ENCODE measurements around the gene LINC00305. TPM values are rescaled to one million over a fixed set of nuclear protein-coding genes. Genes with fewer than 3 reads are reported as not detected.
A peak's percentile ranks its signal among the peaks of the same experiment; 100 is the strongest.

The LINC00305 gene
- polyA plus RNA-seq, 12 donors, result not detected

DNA sequence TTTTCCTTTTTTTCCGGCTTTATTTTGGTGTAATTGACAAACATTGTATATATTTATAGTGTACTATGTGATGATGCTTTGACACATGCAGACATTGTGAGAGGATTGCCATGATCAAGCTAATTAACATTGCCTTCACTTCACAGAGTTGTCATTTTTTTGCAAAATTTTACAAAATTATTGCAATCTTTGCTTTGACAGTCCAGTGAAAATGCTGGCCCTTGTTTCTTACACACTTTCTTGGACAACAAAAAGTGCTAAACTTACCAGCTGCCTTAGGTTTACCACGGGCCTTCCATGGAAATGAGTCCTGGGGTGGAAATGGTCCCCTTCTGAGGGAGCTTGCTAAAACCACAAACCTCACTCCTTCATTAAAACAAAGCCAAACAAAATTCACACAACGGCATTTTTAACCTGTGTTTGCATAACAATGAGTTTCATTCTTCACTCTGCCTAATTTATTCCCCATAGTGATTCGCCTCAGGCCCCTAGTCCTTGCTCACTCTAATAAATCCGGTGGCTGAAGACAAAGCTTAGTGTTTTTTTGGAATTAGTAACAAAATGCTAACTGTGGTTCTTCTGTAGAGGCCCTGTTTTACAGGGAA lies 32.2 kb downstream of the LINC00305 start:
- no peak for DNase-seq

GRCh38 chr18:64115881-64116280 lies 33.0 kb downstream of the LINC00305 start:
- no peak for DNase-seq

DNA sequence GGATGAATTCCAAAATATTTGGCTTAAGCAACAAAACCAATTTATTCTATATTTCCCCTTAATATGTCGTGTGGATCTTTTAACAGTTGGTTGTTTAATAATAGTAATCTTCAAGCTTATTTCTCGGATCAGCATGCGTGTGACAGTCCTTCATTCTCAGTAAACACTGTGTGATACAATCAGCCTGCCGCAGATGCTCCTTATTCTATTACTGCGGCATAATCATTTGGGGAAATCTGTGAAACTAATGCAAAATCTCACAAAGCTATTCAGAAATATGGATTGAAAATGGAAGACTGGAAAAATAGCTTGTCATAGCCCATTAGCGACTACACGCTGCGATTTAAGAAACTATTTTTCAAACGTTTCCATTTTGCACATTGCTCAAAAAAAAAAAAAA lies 36.9 kb downstream of the LINC00305 start:
- no peak for DNase-seq

- no peak for DNase-seq
Observed at GRCh38 chr18:64110692-64111480, 38.0 kb downstream of the LINC00305 start.

- DNase-seq, result no peak
Observed at GRCh38 chr18:64103986-64104385, 44.9 kb downstream of the LINC00305 start.

GRCh38 chr18:64100116-64100922 lies 48.6 kb downstream of the LINC00305 start:
- no peak for DNase-seq

DNA sequence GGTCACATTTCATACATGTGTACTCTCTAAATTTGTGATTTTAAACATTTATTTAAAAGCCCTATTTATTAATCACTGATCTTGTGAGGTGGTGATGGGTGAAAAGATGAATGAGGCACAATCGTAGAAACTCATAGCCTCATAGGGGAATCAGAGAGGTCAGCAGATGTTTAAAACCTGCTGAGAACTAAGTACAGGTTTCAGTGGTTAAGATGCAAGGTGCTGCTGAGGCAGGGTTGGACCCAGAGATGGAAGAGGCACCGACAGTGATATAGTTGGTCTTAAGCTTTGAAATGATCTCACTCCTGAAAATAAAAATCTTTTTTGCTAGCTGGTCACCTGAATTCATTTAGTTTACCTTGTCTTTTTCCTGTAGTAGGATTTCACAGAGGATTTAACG lies 49.6 kb downstream of the LINC00305 start:
- DNase-seq, result no peak

DNA sequence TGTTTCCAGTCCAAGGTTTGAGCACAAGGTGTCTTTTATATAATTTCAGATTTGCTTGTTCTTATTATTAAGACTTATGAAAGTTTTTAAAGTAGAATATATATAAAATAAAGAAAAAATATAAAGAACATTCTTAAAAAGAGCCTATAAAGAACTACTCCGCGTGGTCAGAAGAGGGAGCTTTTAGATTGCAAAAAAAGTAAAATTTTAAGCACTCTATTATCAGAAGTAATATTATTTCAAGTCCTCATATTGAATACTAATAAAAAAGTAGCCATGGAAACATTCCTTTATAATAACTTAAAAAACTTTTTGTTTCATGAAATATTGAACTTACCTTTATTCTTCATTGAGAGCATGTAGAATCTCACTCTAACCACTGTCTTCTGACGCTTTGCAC lies 51.4 kb downstream of the LINC00305 start:
- DNase-seq, result peak; percentile 7

GRCh38 chr18:64095056-64095455 lies 53.8 kb downstream of the LINC00305 start:
- DNase-seq, result no peak

DNA sequence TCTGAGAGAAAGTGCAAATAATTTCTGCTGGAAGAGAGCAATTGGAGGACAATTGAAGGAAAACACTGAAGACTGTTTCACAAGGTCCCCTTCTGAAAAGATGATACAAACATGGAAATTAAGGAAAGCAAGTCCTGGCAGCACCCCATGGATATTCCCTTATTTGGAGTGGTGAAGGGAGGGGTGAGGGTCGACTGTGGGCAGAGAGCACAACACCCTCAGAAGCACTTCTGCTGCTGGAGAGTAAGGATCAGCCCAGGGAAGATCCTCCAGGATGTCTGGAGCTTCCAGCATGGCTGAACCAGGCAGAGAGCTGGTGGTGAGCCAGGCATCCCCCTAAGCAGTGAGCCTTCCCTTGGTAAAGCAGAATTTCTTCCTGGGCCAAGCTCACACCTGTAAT lies 54.7 kb downstream of the LINC00305 start:
- no peak for DNase-seq

- DNase-seq, result no peak
Observed at GRCh38 chr18:64091526-64091925, 57.4 kb downstream of the LINC00305 start.

DNA sequence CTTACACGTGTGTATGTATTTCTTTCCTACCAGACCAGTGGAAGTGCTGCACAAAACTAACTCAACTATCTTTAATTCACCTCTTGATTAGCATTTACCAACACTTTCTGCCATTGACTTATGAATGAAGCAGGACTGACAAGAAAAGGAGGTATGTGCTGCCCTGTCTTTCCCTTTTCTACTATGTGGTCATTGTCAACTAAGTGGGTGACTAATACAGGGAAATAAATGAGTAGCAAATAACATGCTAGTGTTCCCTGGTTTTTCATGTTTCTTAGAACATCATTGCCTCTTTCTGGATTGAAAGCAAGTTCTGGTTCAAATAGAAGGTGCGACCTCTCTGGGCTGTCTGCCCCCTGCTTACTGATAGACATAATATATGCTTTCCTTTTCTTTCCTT lies 58.0 kb downstream of the LINC00305 start:
- DNase-seq, result no peak

GRCh38 chr18:64083916-64084315 lies 65.0 kb downstream of the LINC00305 start:
- no peak for DNase-seq

DNA sequence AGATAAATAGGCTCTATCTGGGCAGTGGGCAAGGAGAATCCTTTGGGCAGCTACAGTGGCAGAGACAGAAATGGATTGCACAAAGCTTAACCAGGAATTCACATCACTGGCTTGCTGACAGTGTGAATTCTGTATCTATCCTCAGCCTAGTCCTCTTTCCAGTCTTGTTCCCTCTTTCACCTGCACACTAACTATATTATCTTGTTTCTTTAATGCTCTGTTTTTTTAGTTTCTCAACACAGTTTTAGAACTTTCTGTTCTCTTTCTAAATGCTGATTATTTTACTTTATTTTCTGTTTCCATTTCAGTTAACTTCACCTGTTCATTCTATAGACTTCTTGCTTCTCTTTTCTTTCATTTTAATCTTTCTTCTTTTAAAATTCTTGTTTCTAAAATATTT lies 66.4 kb downstream of the LINC00305 start:
- DNase-seq, result no peak

GRCh38 chr18:64082054-64082453 lies 66.8 kb downstream of the LINC00305 start:
- DNase-seq, result no peak

- DNase-seq, result no peak
Observed at GRCh38 chr18:64073971-64074370, 74.9 kb downstream of the LINC00305 start.

- DNase-seq, result no peak
Observed at GRCh38 chr18:64055019-64055418, 93.9 kb downstream of the LINC00305 start.

- no peak for DNase-seq
Observed at GRCh38 chr18:64053246-64053645, 95.6 kb downstream of the LINC00305 start.

DNA sequence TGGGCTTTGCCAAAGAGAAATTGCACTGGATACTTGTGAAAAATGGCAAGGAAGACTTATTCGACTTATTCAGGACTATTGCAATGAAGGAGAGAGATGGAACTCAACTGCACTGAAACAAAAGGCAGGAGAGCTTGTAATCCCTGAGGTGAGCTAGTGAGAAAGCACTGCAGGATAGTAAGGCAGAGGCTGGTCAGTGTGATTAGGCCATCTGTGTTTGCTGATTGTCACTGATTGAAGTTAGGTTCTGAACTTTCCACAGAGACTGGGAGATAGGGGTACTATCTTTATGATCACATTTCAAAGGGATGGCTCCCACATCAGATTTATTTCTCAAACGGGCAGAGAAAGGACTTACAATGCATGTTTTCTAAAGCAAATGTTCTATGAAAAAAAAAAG lies 96.1 kb downstream of the LINC00305 start:
- no peak for DNase-seq

DNA sequence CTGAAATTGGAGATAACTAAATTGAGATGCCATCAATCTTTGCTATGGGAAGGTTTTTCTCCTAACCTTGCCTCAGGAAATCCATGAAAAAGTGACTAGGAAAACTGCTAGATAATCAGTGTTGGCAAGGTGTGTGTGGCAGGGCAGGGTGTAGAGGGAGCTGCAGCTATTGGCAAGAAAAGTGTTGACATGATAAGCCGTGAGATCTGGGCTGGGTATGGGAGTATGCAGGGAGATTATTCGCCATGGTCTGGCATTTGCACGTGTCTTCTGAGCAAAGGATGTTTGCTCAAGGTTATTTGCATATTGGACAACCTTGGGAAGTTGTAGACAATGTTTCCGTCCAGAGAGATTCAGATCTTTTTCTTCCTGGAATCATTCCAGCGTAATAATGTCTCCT lies 104.3 kb downstream of the LINC00305 start:
- no peak for DNase-seq

- DNase-seq, result no peak
Observed at GRCh38 chr18:64042728-64043358, 106.0 kb downstream of the LINC00305 start.

GRCh38 chr18:64037812-64038414 lies 111.0 kb downstream of the LINC00305 start:
- DNase-seq, result peak; percentile 20
